Left forelimb (tissue), 1 donor: ENCODE results near the gene KDM6A.
"Not testable (repeated sequence)": the region's sequence is repeated elsewhere in the genome, so short reads cannot be mapped to it uniquely, and the experiment has no call there.

Experiments used
- DNase-seq: peaks from one replicate; pipeline ENCODE4 v3.0.0-alpha.2; 2018; ENCODE audit warnings: low spot score

KDM6A gene

DNA sequence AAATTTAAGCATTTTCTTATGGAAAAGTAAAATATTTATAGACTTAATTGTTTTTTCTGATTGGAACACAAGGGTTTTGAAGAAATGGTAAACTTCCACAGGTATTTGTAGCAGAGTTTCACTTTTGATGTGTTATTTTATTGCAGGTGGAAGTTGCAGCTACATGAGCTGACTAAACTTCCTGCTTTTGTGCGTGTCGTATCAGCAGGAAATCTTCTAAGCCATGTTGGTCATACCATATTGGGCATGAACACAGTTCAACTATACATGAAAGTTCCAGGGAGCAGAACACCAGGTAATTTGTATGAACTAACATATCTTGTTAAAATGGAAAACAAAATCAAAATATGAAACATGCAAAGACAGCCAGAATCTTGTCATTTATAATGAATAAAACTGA lies 210.3 kb downstream of the KDM6A start:
- DNase-seq: no peak

DNA sequence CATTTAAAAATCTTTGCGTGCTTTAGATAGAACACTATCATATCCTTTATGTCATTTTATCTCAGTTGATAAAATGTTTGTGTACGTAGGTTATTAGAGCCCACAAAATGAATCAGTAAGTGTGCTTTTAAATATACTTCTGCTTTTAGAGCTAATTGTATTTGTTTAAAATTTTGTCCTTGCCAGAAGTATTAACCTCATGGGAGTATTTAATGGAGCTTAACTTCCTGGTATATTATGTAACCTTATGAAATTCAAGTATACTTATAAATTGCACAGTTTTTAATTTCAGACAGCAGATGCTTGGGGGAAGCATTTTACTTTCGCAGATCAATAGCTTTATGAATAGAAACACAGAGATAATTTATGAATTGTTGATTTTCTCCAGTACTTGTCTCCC lies 237.5 kb downstream of the KDM6A start:
- no peak for DNase-seq

DNA sequence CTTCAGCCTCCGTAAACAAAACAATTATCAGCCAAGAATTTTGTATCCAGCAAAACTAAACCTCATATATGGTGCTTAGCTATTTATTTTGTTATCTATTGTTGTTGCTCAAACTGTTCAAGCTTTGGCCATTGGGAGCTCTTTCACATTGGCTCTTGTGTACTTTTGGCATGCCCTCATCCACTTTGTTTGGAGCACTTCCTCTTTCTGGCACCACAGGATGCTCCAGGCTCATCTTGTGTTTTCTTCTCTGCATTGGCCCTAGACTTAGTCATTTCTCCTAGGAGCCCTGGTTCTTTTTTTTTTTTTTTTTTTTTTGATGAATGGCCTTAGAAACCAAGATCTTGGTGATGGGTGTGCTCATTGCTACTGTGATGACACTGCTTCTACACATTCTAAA lies 253.2 kb downstream of the KDM6A start:
- DNase-seq: no peak

DNA sequence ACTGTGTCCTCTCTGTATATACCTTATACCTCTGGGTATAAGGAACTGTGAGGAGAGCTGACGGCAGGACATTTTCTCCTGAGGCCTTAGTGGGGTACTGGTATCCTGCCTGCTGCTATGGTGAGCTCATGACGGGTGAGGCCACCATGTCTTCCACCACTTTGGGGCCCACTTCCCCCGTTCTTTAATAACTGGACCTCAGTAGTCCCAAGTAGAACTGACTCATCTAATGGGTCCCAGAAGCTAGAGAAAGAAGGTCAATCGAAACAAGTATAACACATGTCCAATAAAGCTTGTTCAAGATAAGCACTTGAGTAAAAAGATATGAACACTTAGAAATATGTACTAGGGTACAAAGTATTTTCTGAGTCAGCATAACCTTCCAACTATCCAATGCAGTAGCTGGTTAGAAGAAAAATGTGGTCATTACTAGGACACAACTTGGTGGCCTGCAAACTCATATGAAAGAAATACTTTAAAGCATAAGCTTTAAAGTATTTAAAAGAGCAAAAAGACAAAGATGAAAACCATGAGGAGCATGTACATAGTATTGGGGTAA lies 256.0 kb downstream of the KDM6A start:
- DNase-seq: no peak

DNA sequence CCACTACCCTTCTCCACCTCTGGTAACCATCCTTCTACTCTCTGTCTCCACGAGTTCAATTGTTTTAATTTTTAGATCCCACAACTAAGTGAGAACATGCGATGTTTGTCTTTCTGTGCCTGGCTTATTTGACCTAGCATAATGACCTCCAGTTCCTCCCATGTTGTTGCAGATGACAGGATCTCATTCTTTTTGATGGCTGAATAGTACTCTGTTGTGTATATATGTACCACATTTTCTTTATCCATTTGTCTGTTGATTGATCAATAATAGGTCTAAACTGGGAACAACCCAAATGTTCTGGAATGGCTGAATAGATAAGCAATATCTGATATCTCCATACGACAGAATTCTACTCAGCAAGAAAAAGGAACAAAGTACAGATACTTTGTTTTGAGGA lies 260.5 kb downstream of the KDM6A start:
- no peak for DNase-seq

DNA sequence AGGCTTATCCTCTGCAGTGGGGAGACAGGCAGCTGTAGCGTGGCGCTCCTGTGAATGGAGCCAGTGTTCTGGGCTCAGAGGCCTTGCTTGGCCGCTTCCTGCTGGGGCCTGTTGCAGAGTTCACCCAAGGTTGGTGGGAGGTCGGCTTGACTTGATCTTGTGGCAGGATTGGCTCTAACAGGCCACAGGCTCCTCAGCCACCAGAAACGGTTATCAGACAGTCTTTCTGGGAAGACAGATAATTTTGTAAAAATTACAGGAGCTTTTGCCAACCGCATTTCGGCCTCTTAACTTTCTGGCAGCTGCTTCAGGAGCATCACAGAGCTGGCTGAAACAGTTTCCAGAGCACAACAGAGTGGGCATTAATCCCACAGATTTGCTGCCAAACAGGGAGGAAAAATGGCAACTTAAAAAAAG lies 261.3 kb downstream of the KDM6A start:
- no peak for DNase-seq

DNA sequence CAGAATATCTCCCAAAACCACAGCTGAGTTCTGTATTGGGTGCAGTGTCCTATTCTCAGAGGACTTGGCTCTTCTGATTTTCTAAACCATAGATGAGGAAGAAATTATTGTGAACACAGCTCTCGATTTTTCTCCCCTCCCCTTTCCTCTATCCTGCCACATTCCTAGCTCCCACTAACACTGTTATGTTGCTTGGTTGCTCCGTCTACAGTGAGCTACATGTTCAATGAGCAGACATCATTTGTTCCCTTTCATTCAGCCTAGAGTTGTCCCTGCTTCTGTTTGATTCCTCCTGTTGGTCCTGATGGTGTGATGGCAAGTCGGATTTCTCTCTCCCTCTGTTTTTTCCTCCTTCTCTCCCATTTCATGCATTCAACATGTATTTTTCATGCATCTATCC lies 261.8 kb downstream of the KDM6A start:
- DNase-seq: no peak

DNA sequence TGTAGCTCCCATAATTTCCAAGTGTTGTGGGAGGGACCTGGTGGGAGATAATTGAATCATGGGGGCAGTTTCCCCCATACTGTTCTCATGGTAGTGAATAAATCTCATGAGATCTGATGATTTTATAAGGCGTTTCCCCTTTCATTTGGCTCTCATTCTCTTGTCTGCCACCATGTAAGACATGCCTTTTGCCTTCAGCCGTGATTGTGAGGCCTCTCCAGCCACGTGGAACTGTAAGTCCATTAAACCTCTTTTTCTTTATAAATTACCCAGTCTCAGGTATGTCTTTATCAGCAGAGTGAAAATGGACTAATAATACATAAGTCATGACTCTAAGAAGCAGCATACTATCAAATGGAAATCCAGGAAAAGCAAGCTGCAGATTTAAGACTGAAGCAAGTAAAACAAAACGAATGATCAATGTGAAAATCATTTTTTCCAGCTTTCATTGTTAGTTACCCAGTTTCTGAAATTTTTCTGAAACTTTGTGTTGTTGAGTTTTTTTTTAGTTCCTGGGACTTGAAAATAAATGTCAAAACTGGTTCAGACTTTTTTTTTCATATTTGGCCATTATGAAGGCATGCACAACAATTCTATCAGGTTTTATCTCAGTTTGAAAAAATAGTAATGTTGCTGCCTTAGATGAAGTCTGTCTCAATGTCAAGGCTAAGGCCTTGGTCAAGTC lies 262.5 kb downstream of the KDM6A start:
- not testable (repeated sequence) for DNase-seq

DNA sequence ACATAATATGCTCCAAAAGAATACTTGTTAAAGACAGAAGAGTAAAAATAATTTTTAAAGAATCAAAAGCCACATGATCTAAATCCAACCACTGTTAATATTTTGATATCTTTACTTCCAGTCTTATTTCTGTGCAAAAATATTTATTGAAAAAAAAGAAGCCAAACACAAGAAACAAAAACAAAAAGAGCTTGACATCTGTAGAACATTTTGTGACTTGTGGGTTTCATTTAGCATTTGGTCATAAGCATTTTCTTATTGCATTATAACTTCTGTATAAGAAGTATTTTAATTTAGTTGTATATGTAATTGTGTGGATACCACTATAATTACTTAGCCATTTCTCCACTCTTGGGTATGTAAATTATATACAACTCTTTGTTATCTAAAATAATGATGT lies 264.5 kb downstream of the KDM6A start:
- DNase-seq: no peak

DNA sequence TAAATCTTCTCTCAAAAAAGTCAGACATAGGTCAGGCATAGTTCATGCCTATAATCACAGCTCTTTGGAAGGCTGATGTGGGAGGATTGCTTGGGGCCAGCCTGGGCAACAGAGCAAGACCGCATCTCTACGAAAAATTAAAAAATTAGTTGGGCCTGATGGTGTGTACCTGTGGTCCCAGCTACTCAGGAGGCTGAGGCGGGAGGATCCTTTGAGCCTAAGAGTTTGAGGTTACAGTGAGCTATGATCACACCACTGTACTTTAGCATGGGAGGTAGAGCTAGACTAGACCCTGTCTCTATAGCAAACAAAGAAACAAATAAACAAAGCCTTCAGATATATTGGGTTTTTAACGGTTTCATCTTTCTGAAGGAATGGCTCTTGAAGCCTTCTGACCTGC lies 265.5 kb downstream of the KDM6A start:
- DNase-seq: no peak

DNA sequence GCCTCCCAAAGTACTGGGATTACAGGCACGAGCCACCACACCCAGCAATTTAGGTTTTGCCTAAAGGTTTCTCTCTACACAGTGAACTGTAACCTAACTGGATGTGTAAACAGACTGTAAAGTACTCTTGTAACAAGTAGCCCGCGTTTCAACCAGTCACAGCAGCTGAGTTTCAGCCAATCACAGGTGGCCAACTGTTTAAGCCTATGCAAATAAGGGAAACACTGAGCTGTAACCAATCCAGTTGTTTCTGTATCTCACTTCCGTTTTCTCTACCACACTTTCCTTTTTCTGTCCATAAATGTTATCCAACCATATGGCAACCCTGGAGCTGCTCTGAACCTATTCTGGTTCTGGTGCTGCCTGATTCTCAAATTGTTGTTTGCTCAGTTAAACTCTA lies 267.8 kb downstream of the KDM6A start:
- no peak for DNase-seq

DNA sequence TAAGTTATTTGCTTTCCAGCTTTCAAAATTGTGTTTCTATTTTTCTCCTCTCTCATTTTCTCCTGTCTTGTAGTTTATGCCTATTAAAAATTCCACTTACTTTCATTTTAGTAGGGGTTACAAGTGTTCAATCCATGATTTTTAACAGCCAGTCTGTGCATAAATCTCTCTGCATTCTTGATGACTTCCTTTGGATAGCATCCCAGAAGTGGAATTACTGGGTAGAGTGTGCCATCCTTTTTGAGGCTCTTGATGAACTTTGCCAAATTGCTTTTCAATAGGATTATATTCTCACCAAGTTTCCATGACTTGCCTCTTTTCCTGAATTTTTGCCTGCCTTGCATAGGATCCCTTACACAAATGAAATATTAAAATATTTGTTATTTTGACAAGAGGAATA lies 269.2 kb downstream of the KDM6A start:
- DNase-seq: no peak

DNA sequence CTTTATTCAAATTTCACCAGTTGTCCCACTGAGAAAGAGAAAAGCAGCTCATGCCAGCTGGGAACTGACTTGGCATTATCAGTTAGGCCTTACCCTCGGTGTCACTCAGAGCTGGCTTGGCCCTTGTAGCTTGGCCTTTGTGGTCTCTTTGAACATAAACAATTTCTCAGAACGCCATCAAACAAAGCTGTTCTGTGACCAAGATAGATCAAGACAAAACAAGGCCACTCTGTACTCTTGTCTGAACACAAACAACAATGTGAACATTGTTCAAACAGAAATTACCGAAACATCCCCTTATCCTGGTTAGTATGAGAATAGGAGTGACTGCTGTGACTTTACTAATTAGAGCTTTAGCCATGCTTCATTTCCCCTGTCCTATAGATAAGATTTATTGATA lies 270.5 kb downstream of the KDM6A start:
- DNase-seq: no peak

DNA sequence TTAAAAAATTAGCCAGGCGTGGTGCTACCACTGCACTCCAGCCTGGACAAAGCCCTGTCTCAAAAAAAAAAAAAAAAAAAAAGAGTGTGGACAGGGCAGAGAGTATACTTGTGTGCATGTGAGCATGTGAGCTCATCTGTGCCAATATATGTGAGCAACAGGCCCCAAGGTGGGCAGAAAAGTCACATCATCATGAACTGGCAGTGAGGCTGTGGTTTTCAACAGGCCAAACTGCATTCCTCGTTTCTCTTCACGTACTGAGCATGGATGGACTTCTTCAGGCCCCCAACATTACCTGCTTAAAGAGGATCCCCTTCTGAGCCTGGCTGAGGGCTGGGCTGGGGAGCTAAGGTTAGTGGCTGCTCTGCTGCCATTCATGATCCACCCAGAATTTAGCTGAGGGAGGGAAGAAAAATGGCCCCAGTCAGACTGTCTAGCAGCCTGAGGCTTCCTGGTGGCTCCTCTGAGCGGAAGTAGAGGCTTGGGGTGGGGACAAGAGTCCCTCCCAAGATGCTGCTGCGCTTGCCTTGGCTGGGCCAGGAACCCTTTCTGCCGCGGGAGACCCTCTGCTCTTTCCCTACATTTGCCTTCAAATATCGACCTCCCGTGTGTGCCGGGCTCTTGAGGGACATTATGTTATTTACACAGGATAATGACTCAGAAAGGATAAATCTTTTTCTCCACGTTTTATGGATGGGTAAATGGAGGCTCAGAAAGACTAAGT lies 272.7 kb downstream of the KDM6A start:
- no peak for DNase-seq

DNA sequence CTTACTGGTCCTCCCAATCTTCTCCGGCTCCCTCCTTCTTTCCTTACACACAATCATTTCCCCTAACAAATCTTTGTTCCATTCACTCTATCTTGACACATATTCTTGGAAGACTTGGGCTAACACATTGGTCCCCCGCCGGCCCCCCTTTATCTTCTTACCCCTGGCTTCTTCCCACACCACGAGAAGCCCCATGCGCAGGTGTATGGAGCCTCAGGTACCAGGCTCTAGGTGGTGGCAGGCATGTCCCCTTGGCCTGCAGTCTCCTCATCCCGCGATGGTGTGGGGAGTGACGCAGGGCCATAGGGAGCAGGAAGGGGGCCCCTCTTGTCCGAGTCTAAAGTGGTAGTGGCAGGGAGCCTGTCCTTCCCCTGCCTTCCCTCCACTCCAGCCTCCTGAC lies 277.8 kb downstream of the KDM6A start:
- DNase-seq: no peak

DNA sequence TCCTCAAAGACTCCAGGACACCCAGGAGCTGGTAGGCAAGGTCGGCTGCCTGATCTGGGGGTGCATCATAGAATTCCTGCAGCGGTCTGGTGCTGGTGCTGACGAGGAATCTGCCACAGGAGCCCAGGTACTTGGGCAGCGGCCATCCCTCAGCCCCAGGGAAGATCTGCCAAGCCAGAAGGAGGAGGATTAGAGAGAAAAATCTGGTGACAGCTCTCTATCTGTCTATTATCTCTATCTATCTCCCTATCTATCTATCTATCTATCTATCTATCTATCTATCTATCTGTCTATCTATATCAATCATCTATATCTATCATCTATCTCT lies 281.0 kb downstream of the KDM6A start:
- no peak for DNase-seq

DNA sequence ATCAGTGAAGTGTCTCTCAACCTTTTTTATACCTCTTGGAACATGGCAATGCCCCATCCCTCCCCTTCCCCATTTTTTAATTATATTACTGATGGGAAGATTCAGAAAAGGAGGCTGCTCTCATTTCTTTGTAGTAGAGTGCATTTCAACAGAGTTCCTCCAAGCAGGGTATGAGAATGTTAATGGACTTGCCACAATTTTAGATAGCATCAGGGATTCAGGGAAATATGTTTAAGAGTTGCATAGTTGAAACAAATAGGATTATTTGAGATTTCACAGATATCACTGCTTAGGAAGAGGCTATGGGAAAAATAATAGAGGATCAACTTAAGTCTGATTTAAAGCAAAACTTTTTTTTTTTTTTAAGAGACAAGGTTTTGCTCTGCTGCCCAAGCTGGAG lies 281.5 kb downstream of the KDM6A start:
- DNase-seq: no peak

DNA sequence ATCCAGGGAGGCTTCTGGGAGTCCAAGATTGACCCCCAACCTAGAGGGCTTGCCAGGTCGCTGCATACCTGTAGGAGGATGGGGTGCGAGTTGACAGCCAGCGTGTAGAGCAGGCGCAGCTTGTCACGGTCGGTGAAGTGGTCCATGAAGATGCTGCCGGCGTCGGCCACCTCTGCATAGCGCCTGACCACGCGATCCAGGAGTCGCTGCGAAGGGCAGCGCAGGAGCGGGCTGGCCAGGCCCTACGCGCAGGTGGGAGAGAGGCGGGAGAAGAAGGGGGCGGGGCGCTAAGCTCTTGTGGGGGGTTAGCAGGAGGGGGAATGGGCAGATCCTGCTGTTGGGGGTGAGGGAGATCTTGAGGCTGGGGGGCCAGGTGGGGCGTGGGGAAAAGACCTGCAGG lies 284.7 kb downstream of the KDM6A start:
- DNase-seq: no peak
